GM21717 (cell line): ENCODE measurements around the gene EXD3.

Source experiments
- ATAC-seq: cut with Tn5 transposase; IDR thresholded peaks from one replicate; pipeline ENCODE4 v1.9.1; 2021; ENCODE audit warnings: mild to moderate bottlenecking, moderate library complexity; ENCODE audit not compliant: unreplicated experiment

EXD3 gene

DNA sequence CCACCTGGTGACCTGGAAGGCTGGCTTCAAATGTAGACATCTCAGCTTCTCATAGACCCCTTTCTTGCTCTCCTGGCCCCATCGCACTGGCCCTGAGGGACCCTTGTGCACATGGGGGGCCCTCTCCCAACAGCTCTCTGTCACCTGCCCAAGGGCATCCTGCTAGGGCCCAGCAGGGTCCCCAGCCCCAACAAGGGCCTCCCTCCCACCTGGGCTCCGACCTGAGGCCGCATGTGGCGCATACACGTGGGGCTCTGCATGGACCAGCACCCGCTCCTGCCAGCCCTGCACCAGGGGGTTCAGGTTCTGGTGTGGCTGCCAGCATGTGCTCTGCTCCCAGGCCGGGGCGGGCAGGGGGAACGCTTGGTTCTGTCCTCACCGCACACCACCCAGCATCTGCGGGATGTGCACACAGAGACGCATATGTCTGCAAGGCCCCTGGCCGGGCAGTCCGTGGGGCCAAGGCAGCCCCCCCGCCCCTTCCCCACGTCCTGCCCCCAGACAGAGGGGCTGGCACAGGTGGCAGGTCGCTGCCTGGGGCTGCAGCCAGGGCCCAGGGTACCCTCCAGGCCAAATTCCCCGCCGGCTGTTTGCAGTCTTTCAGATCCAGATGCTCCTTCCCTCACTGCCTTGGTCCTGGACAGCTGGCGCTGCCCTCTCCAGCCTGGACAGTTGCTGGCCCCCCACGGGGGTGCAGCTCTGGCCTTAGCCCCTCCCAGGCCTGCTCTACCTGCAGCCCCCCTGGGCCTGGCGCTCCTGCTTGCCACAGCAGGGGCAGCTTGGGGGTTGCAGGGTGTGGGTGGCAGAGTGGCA lies 103.0 kb downstream of the EXD3 start:
- no peak for ATAC-seq

DNA sequence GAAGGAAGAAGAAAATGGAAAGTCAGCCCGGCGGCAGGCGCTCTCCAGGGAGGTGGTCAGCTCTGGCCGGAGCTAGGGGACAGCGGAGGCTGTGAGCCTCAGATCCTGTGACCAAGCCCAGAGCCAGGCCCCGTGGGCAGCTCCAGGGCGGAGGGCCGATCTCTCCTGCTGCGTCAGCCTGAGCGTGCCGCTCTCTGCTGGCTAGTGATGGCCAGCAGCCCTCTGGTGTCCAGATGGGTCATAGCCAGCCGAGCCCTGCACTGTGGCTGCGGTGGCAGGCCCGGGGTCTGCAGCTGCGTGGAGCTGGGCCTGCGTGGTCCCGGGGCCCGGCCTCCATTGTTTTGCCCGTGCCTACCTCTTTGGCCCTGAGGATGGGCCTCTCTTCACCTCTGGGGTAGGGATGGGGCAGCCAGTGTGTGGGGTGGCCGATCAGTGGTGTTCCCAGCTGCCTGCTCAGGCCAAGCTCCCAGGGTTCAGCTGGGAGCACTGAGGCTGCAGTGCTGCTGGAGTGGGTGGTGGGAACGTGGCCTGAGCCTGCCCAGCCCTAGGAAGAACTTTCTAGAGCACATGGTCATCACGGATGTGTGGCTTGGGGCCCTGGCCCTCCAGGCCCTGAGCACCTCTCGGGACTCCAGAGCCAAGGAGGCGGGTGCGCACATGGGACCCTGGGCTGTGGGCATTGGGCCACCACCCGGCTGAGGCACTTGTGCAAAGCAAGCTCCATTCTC lies 103.8 kb downstream of the EXD3 start:
- no peak for ATAC-seq

DNA sequence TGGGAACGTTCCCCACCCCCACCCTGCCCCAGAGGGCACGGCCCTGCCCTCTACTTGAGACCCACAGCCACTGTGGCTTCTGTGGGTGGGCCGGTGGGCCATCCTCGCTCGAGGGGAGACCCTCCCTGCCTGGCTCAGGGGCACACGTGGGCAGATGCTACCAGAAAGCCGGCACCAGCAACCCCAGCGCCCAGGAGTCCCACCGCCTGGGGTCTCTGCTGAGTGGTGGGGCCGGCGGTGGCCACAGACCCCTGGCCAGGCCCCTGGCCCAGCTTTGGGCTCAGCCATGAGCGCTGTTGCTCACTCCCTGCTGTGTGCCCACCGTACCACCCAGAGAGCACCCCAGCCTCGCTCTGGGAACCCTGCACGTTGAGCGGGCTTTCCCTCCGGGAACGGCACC lies 104.4 kb downstream of the EXD3 start:
- no peak for ATAC-seq

DNA sequence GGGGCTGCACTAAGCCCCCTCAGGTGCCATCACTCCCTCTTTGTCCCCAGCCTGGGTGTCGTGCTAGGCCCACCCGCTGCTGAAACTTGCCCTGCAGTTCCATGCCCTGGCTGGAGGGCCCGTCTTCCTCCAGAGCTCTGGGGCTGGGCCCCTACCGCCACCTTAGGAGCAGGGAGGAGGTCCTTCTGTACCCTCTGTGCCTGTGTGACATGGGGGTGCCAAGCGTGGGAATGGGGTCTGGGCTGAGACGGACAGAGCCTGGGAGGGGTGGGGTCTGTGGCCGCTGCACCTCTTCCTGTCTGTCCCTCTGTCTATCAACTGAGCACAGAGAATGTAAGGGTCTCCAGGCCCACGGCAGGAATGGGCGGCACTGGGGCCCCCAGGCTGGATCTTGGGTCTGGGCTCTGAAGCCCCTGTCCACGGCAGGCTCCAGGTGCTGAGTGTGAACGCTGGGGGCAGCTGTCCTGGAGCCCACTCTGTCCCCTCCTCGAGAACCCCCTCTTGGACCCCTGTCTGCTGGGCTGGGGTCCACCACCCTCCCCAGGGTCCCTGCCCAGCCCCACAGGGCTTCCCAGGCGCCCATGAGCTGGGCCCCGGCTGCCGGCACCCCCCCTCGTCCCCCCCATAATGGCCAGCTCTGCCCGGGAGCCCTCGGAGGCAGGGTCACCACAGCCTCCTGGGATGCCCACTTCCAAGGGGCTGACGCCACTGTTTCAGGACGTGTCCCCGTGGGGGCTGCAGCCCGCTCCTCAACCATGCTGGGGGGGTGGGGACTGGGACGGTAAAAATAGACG lies 105.0 kb downstream of the EXD3 start:
- no peak for ATAC-seq

DNA sequence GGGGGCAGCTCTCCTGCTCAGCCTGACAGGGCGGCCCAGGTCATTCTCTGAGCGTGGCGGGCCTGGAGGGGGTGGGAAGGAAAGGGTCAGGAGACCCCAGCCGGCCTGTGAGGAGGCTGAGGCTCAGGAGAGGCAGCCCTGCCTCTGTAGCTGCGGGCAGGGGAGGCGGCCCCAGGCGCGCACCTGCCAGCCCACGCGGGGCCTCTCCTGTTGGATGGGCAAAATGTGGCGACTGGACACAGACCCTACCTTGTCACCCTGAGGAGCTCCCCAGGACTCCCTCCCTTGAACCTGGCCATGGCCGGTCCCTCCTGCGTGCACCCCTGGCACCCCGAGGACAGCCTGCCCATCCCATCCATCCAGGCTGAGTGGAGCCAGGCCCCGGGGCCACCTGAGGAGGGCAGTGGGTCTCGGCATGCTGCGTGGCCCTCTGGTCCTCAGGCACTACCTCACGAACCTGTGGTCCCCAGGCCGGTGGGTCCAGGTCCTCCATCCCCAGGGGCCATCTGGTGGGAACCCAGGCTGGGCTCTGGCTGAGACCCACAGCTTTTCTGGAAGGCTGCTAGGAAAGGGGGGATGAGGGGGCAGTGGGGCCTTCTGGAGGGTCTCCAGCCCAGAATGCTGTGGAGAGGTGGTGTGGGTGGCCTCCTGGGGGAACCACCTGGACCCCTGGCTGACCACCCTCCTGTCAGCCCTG lies 105.8 kb downstream of the EXD3 start:
- no peak for ATAC-seq

DNA sequence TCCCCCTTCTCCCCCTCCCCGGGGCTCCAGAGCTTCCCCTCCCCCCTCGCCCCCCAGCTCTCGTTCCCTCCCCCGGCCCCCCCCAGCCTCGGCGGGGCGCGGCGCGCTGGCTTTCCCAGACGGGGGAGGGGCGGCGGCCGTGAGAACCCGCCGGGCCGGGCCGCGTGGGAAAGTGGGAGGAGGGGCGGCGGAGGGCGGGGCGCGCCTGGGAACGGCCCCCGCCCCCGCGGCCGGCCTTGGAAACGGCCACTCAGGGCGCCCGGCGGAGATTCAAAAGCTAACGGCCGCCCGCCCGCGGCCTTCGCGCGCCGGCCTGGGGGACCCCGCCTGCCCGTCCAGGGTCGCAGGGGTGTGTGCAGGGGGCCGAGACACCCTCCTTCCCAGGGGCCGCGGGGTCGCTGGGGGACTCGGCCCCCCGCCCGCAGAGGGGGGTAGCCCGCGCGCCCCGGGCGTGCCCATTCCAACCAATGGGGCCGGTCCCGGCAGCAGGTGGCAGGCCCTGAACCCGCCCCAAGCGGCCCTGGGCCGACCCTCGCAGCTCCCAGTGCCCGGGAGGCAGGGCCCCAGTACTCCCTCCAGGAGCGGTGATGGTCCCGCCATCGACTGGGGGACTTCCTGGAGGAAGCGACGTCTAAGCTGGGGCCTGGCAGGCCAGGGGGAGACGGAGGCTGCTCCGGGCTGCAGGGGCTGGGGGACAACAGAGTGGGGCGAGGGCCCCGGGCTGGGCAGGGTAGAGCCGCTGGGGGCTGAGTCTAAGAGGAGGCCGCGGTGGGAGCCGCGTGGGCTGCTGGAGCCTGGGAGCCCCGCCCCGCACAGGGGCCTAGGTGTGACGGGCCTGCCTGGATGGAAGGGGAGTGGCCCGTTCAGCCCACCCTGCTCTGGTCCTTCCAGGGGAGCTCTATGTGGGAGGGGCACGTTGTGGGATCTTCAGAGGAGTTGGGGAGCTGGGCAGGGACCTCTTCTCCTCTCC lies 106.7 kb downstream of the EXD3 start:
- no peak for ATAC-seq

DNA sequence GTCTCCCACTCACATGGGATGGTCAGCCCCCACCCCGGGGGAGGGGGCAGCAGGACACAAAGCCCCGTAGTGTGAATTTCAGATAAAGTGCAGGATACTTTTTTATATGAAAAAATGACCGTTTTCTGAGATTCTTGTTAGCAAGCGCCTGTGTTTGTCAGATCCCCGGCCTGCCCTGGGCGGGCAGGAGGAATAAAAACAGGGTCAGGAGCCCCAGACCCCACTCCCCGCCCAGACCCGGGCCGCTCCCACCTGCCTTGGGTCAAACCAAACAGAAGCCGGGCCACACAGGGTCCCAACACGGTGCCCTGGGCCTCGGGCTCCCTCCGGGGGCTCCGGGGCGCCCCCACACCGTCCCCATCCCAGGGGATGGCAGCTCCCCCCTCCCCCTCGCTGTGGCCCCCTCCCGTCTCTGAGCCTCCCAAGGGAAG lies 107.4 kb downstream of the EXD3 start:
- no peak for ATAC-seq

DNA sequence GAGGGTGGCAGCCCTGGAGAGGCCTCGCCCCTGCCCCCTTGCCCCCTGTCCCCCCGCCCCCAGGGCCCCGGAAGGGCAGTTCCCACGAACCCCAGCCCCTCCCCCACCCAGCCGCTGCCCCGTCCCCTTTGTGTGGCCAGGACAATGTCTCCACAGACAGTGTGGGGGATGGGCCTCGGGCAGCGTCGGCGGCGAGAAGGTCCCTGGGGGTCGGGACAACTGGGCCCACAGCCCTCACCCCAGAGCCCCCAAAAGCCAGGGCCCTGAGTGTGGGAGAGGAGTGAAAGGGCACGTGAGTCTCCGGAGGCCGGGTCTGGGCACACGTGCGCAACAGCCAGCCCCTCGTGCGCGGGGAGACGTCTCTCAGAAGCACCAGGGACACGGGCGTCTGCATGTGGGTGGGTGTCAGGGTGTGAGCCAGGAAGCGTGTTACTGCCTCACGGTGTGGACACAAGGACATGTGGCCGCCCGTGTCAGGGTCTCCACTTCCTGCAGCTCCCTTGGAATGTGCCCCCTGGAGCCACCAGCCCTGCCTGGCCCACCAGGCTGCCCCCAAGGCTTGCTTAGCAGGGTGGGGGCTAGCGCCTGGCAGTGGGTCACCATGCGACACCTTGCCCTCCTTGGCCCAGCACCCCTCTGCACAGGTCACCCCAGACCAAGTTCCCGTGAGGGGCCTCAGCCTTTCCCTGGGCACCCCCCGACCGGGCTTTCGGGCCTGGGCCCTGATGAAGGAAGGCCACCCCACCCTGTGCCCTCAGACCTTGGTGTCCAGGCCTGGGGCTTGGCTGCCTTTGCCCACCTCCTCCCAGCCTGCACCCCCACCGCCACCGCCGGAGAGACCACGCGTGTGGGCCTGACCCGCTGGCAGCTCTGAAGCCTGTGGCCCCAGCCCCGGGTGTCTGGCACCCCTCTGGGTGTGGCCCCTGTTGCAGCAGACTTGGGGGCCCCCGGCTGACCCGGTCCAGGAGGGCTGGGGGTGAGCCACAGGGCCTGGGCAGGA lies 108.1 kb downstream of the EXD3 start:
- no peak for ATAC-seq

DNA sequence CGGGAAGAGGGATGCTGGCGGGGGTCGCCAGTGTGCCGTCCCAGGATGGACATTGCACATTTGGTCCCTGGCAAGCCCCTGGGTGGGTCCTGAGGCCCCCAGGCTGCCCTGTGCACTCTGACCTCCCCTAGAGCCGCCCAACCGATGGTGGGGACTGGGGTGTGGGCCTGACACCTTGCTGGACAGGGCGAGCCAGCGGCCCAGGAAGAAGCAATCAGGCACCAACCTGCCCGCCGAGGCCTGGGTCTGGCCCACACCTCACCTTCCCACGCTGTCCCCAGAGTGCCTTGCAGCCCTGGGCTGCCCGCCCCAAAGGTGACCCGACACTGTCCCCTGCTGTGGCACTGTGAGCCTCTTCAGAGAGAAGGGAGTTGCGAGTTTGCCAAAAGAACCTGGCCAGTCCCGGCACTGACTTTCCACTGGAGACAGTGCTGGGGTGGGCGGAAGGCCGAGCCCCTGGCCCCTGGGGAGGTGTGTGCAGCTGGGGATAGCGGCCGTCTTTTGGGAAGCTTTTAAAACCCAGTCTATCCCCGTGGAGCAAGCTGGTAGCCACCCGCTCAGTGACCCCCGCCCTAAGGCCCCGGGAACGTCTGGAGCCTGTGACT lies 108.9 kb downstream of the EXD3 start:
- ATAC-seq: no peak

DNA sequence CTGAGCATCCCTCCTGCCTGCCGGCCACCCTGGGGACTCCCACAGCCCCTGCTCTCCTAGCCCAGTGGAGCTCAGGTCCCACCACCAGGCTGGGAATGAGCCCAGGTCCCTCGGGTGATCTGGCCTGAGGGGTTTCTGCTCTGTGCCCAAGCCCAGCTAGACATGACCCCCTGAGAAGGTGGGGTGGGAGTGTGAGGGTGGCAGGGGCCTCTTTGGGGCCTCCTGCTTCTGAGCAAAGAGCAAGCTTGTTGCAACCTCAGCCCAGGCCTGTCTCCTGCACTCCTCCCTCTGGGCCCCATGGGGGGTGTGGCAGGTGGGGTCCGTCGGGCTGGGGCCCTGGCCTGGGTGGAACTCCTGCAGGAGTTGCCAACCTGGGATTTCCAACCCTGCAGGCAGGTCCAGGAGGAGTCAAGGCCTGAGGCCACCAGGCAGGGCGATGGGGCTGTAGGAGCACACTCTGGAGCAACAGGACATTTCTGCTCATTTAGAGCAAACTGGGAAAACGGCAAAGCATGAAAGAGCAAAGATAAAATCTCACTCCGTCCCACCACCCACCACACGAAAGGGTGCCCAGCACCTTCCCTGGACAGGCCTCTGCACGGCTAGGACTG lies 109.5 kb downstream of the EXD3 start:
- no peak for ATAC-seq

DNA sequence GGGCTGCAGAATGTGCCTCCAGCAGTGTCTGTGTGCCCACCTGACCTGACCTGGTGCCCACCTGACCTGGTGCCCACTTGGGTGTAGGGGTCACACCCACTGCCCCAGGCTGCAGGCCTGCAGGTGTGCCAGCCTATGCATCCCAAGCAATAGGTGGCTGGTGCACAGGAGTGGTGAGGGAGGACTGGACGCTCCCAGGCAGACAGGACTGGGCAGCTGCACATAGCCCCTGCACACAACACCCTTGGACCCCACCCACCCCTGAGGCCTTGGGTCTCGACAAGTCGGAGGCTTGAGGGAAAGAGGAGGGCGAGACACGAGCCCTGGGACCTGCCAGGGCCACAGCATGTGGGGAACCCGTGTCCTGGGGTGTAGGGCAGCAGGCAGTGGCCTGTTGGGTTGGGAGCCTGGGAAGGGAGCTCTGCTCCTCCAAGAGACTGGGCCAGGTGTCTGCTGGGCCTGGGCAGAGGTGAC lies 110.1 kb downstream of the EXD3 start:
- no peak for ATAC-seq

DNA sequence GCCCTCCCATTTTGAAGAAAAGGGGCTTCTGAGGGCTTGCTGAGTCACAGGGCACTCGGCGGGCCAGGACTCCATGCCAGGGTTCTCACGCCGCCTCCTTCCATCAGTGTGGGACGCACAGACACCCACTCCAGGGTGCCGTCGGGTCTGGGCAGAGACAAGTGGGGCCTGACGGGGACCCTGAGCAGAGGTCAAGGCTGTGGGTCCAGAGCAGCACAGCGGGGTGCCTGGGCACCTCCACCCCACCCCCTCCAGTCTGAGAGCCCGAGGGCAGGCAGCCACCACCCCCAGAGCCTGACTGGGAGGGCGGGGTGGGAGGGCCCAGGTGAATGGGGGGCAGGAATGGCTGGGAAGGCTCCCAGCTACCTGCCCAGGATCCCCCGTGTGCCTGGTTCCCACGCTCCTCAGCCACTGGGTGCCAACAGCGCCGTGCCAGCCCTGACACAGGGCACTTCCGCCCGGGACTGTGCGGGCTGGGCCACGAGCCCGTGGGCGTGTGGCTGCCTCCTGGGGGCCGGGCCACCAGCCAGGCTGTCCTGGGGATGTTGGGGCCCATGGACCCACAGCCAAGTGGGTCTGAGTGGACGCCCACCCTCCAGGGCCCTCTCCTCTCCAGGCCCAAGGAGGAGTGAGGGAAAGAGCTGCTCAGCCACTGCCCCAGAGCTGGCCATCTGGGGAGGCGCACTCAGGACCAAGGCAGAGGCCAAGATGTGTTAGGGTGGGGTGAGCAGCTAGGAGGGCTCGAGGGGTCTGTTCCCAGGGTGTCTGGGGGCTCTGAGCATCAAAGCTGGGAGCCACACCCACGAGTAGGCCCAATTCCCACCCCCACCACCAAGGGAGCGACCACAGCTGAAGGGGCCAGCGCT lies 110.7 kb downstream of the EXD3 start:
- no peak for ATAC-seq

DNA sequence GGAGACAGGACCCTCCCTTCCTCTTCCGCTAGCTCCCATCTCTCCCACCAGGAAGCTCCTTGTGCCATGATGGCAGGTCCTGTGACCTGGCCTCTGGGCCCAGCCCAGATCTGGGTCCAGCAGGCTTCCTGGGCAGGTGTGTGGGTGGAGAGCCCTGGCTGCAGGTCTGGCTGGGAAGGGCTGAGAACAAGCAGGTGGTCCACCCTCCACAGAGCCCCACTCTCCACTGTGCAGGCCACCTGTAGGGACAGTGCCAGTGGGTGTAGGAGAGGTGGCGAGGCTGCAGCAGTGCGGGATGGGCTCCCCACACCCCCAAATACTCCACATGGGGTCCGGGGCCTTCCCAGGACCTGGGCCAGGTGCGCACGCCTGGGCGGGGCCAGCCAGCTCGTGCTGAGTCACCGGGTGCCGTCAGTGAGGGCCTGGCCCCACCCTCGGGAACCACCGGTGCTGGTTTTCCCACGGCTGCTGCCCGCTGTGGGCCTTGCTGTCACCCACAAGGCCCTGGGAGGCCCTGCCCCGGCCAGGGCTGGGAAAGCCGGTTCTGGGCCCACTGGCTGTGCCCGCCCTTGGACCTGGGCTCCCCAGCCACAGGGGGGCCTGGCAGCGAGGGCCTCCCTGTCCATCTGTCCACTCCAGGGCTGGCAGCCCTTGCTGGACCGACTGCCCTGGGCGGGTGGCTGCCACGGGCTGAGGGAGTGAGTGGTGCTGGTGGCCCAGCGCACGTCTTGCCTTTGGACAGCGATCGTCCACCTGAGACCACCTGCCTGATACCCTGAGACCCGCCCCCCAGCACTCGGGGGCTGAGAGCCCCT lies 111.6 kb downstream of the EXD3 start:
- ATAC-seq: no peak

DNA sequence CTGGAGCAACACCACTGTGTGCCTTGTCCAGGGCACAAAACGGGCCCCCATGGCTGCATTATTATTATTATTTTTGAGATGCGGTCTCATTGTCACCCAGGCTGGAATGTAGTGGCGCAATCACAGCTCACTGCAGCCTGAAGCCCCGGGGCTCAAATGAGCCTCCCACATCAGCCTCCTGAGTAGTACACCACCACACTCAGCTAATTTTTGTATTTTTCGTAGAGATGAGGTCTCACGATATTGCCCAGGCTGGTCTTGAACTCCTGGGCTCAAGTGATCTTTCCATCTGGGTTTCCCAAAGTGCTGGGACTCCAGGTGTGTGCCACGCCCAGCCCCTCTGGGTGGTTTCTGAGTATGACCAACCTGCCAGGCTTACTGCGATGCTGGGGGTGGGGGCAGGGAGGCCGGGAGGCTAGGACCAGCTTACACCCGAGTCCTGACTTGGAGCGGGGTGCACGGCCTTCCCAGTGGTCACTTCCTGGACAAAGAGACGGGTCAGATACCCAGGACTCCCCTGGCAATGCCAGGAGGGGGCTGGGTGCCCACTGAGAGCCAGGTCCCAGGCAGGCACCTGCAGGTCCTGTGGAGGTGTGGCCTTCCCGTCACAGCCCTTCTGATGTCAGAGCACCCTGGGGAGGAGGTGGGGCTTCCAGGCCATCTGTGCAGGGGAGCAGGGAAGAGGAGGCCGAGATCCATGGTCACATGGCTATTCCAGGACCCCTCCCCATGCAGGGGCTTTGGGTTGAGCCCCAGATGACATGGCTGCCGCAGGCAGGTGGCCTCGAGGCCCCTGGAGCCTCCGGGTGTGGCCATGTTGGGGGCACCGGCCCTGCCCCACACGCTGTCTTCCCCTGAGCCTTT lies 112.5 kb downstream of the EXD3 start:
- no peak for ATAC-seq
